Stimulated activated memory B cell treated with anti-CD40 and anti-IgM and Interleukin-4, amounts not matched to agents 10 μg/mL and 1 μg/mL and 100 μg/mL, for 72 hours (primary cell): ENCODE measurements around the gene RIPOR3.
"Not testable (repeated sequence)": the region's sequence is repeated elsewhere in the genome, so short reads cannot be mapped to it uniquely, and the experiment has no call there.

Source experiments
- ATAC-seq: fragments of 150-1000 bp; cut with Tn5 transposase; 2 replicates; pipeline ENCODE4 v1.10.0; 2021
- H3K27ac Mint-ChIP-seq: one replicate; pipeline ENCODE4 v1.8.0; 2022; ENCODE audit warnings: mild to moderate bottlenecking, mixed read lengths
- H3K27me3 Mint-ChIP-seq: one replicate; pipeline ENCODE4 v1.8.0; 2022; ENCODE audit warnings: mixed read lengths
- H3K36me3 Mint-ChIP-seq: one replicate; pipeline ENCODE4 v1.8.0; 2022; ENCODE audit warnings: mixed read lengths
- H3K4me1 Mint-ChIP-seq: one replicate; pipeline ENCODE4 v1.8.0; 2022; ENCODE audit warnings: mixed read lengths
- H3K4me3 Mint-ChIP-seq: one replicate; pipeline ENCODE4 v1.8.0; 2022; ENCODE audit warnings: mild to moderate bottlenecking, moderate library complexity, mixed read lengths
- H3K9me3 Mint-ChIP-seq: one replicate; pipeline ENCODE4 v1.8.0; 2022; ENCODE audit warnings: mixed read lengths

RIPOR3 gene

DNA sequence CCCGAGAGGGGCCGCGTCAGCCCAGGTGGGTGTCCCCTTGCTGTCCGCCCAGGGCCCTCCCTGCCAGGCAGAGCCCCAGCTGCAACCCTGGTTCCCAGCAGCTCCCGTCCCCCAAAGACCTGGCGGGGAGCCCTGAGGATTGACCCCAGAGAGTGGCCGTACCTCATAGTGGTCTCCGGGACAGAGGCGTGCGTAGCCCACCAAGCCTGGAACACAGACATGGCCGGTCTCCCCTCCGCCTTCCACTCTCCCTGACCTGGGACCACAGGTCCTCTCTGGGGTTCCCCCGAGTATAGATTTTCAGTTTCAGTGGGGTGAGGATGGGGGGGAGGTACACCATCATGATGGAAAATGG, 82.6 kb downstream of the RIPOR3 start:
- H3K36me3 Mint-ChIP-seq = no peaks in the 10 kb centered on the region
- H3K9me3 Mint-ChIP-seq = no peaks in the 10 kb centered on the region
- H3K4me3 Mint-ChIP-seq = no peak overlapping the region
- H3K27me3 Mint-ChIP-seq = peaks cover 51% of the 10 kb centered on the region
- no peak overlapping the region for H3K27ac Mint-ChIP-seq
- ATAC-seq = peak; percentile 5
- H3K4me1 Mint-ChIP-seq = no peaks in the 10 kb centered on the region

DNA sequence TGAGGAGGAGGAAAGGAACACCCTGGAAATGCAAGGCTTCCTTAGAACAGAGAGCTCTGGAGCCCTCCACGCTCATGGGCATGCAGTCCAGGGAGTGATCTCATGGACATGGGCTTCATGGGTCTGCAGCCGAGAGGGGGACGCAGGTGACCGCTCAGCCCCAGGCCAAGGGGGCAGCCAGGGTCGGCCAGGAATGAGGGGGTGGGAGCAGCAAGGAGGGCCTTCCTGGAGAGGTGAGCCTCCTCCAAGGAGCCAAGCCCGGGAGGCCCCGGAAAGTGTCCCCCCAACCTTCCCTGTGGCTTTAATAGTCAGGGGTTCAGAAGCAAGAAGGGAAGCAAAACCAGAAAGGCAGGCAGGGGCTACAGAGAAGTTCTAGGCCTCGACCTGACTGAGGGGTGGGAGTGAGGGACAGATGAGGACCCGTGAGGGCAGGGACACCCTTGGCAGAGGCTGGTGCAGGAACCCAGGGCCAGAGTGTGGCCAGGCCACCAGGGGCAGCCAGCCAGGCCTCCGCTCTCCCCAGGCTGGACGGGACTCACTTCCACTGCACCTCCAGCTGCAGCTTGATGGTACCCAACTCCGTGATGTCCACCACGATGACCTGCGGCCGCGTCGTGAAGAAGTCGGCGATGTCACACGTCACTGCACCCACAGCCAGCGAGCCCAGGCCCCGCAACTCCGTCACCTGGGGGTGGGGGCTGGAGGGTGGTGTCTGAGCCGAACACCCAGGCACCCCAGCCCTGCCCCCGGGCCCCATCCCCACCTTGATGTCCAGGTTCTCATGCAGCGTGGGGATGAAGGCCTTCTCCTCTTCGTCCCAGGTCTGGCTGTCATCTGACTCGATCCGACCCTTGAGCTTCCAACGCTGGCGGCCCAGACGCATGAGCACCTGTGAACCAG, 83.2 kb downstream of the RIPOR3 start:
- no peak overlapping the region for H3K27ac Mint-ChIP-seq
- peak; percentile 17 for ATAC-seq
- H3K4me3 Mint-ChIP-seq = no peak overlapping the region
- peaks cover 2% of the 10 kb centered on the region for H3K4me1 Mint-ChIP-seq
- H3K36me3 Mint-ChIP-seq = no peaks in the 10 kb centered on the region
- no peaks in the 10 kb centered on the region for H3K9me3 Mint-ChIP-seq
- H3K27me3 Mint-ChIP-seq = peaks cover 57% of the 10 kb centered on the region

DNA sequence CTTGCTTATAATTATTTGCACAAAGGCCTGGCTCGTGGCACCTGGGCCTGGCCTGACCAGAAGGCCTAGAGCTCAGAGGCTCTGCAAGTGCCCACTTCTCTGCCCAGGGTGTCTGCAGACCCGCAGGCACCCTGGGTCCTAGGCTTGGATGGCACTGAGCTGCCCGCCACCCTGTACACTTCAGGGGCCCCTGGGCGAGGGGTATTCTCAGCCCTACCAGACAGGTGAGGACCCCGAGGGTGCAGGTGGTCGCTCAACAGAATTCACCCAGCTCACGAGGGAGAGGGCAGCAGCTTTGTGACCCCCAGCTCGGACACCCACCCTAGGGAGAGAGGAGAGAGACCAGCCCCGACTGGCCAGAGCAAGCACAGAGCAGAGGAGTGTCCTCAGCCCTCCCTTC, 83.9 kb downstream of the RIPOR3 start:
- Mint-ChIP-seq H3K4me1 (peaks cover 7% of the 10 kb centered on the region), H3K4me3 (no peak overlapping the region), H3K27me3 (peaks cover 63% of the 10 kb centered on the region), H3K36me3 (no peaks in the 10 kb centered on the region), H3K9me3 (no peaks in the 10 kb centered on the region), H3K27ac (no peak overlapping the region)
- ATAC-seq = no peak

DNA sequence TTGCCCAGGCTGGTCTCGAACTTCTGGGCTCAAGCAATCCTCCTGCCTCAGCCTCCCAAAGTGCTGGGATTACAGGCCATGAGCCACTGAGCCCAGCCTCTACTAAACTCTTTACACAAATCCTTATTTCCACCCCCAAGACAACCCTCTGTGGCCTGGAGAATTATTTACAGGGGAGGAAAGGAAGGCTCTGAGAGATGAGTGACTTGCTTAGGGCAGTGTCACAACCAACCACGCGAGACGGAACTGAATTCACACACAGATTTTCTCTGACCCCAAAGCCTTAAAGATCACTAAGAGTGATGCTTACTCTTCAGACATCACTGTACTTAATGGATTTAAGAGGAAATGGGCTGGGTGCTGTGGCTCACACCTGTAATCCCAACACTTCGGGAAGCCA, 86.2 kb downstream of the RIPOR3 start:
- no peak for ATAC-seq
- H3K27me3 Mint-ChIP-seq = peaks cover 63% of the 10 kb centered on the region

DNA sequence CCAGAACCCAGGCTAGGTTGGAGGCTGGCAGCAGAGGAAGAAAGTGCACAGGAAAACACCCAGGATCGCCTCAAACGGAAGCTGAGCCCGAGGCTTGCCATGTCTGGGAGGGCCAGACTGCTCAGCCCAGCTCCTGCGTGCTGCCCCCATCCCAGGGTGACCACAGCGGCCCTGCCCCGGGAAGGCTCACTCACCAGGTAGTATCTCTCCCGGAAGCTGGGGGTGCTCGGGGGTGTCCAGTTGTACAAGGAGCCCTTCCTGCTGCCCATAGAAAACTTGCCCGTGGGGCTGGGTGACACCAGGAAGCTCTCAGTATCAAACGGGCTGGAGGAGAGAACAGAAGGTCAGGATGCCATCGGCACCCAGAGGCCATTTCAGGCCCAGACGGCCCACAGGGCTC, 86.9 kb downstream of the RIPOR3 start:
- H3K27ac Mint-ChIP-seq = no peak overlapping the region
- no peaks in the 10 kb centered on the region for H3K9me3 Mint-ChIP-seq
- no peaks in the 10 kb centered on the region for H3K36me3 Mint-ChIP-seq
- ATAC-seq = no peak
- peaks cover 21% of the 10 kb centered on the region for H3K4me1 Mint-ChIP-seq
- peaks cover 62% of the 10 kb centered on the region for H3K27me3 Mint-ChIP-seq
- no peak overlapping the region for H3K4me3 Mint-ChIP-seq

More for the DNA sequence above, 86.2 kb downstream of the RIPOR3 start:
- peaks cover 16% of the 10 kb centered on the region for H3K4me1 Mint-ChIP-seq
- no peak overlapping the region for H3K27ac Mint-ChIP-seq
- H3K36me3 Mint-ChIP-seq = no peaks in the 10 kb centered on the region
- no peaks in the 10 kb centered on the region for H3K9me3 Mint-ChIP-seq
- no peak overlapping the region for H3K4me3 Mint-ChIP-seq

DNA sequence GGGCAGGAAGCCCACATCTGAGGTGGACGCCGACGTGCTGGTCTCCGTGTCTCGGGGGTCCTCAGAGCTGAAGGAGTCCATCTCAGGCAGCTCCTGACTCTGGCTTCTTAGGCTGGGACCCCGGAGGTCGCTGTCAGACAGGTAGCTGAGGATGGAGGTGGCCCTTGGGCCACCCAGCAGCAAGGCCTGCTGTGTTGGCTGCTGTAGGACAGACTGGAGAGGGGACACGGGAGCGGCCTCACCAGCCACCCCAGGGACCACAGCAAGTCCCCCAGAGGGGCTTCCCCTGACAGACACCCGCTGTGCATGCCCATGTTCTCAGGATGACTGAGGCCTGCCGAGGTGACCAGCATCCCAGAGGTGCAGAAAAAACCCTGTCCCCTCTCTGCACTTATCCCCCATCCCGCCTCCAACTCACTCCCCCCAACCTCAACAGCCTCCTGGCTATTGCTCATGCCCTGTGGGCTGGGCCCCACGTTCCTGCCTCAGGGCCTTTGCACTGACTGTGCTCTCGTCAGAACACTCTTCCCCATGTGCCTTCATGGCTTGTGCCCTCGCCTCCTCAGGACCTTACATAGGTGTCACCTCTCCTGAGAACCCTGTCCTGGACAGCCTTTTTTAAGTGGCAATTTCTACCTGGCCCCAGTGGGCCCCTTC, 88.8 kb downstream of the RIPOR3 start:
- no peak overlapping the region for H3K27ac Mint-ChIP-seq
- H3K4me3 Mint-ChIP-seq = no peak overlapping the region
- H3K27me3 Mint-ChIP-seq = peaks cover 55% of the 10 kb centered on the region
- peaks cover 23% of the 10 kb centered on the region for H3K4me1 Mint-ChIP-seq
- H3K9me3 Mint-ChIP-seq = no peaks in the 10 kb centered on the region
- ATAC-seq = no peak
- no peaks in the 10 kb centered on the region for H3K36me3 Mint-ChIP-seq

DNA sequence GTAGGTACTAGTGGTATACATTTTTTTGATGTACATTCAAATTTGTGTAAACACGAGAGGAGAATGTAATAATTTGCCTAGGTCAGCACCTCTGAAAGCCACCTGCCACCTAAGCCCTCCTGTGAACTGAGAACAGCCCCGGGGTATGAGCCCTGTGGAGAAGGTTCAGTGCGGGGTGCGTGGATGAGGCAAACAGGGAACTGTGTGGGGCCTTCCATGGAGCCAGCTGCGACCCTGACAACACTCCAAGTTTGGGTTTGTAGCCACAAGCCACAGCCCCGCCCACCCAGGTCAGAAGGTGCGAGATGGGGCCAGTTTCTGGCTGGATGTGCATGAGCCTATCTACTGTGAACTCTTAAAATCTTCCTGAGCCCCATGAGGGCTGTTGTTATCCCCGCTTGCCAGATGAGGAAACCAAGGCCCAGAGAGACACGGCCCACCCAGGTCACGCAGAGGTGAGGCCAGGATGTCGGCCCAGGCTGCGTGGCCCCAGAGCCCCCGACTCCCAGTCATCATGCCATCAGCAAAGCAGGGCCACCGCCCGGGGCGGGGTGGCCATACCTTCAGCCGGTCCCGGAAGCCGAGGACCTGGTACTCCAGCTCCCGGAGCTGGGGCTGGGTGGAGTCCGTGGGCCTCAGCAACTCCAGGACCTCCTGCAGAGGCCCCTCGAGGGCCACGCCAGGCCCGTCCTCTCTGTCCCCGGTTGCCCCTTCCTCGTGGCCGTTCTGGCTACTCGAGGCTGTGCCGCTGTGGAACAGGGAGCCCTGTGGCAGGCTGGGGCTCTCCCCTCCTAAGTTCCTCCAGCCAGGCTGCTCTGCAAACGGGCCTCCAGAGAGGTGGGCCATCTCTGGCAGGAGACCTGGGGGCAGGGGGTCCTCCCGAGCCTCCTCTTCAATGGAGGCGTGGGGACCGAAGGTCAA, 89.6 kb downstream of the RIPOR3 start:
- H3K4me3 Mint-ChIP-seq = no peak overlapping the region
- no peaks in the 10 kb centered on the region for H3K9me3 Mint-ChIP-seq
- no peak for ATAC-seq
- H3K4me1 Mint-ChIP-seq = peaks cover 30% of the 10 kb centered on the region
- no peak overlapping the region for H3K27ac Mint-ChIP-seq
- peaks cover 48% of the 10 kb centered on the region for H3K27me3 Mint-ChIP-seq
- H3K36me3 Mint-ChIP-seq = no peaks in the 10 kb centered on the region

DNA sequence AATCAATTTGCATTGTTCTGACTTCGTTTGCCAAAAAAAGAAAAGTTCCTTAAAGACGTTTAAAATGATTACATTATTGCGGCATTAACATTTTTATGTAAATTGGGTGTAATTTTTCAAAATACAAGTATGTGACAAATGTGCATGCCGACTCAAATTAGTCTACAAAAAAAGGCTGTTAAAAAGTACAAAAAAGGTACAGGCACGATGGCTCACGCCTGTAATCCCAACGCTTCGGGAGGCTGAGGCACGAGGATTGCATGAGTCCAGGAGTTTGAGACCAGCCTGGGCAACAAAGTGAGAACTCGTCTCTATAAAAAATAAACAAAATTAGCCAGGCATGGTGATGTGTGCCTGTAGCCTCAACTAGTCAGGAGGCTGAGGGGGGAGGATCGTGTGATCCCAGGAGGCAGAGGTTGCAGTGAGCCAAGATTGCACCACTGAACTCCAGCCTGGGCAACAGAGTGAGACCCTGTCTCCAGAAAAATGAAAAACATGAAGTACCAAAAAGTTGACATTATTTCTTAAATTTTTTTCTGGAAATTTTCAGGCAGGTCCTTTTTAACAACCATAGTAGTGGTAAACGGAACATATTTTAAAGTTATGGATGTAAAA, 91.0 kb downstream of the RIPOR3 start:
- Mint-ChIP-seq H3K4me1 (peaks cover 44% of the 10 kb centered on the region), H3K4me3 (no peak overlapping the region), H3K27ac (no peak overlapping the region), H3K36me3 (no peaks in the 10 kb centered on the region), H3K9me3 (no peaks in the 10 kb centered on the region), H3K27me3 (peaks cover 37% of the 10 kb centered on the region)
- ATAC-seq = no peak

DNA sequence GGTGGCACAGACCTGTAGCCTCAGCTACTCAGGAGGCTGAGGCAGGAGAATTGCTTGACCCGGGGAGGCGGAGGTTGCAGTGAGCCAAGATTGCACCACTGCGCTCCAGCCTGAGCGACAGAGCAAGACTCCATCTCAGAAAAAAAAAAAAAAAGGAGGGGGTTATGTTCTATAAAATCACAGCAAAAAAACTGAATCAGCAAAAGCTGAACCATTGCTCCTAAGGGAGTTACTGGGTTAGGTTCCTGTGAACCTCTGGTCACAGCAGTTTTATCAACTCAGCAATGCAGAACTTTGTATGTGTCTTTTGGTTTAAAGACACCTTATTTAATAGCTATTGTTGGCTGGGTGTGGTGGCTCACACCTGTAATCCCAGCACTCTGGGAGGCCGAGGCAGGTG, 92.6 kb downstream of the RIPOR3 start:
- not testable (repeated sequence) for ATAC-seq, H3K36me3 Mint-ChIP-seq, H3K4me3 Mint-ChIP-seq, H3K27ac Mint-ChIP-seq, H3K9me3 Mint-ChIP-seq
- Mint-ChIP-seq H3K4me1 (peaks cover 59% of the 10 kb centered on the region), H3K27me3 (peaks cover 30% of the 10 kb centered on the region)

DNA sequence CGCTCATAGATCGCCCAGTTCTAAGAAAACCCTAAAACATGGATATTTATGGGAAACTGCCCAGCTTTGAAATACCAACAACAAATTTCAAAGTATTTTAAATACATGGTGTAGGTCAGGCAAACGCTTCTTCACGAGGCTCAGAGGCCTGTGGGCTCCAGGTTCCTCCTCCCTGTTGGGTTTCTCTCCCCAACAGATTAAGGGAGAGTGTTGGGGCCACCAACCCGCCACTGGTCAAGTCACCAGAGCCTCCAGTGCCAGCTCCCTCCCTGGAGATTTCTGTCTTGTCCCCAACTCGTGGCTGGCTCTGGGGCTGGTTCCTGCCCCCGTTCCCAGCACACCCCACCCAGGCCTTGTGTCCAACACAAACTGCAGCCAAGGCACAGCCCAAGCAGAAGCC, 93.3 kb downstream of the RIPOR3 start:
- Mint-ChIP-seq H3K27ac (no peak overlapping the region), H3K27me3 (peaks cover 23% of the 10 kb centered on the region), H3K4me3 (no peak overlapping the region), H3K4me1 (peaks cover 56% of the 10 kb centered on the region), H3K9me3 (no peaks in the 10 kb centered on the region), H3K36me3 (no peaks in the 10 kb centered on the region)
- ATAC-seq = no peak

DNA sequence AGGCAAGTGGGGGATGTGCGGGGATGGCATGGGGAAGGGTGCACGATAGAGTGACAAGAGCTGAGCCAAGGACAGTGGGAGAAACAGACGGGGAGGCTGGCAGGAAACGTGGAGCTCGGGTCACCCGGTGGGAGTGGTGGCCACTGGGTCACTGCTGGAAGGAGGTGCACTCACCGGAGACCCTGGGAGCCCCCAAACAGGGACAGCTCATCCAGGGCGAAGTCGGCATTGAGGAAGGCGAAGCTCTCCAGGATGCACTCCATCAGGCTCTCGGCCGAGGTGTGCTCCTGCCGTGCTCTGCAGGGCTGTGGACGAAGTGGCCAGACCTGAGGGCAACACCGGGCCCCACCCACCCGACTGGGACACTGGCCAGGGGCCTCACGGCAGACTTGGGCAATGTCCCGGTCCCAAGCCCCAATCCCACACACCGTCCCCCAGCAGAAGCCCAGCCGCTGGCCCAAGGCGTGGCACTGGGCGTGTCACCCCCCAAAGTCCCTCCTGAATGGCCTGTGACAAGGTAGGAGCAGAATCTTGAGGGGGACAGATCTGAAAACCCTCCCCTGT, 93.9 kb downstream of the RIPOR3 start:
- Mint-ChIP-seq H3K4me3 (peak overlapping the region; percentile 9), H3K27me3 (peaks cover 17% of the 10 kb centered on the region), H3K27ac (no peak overlapping the region), H3K9me3 (no peaks in the 10 kb centered on the region), H3K36me3 (no peaks in the 10 kb centered on the region), H3K4me1 (peaks cover 52% of the 10 kb centered on the region)
- ATAC-seq = no peak

DNA sequence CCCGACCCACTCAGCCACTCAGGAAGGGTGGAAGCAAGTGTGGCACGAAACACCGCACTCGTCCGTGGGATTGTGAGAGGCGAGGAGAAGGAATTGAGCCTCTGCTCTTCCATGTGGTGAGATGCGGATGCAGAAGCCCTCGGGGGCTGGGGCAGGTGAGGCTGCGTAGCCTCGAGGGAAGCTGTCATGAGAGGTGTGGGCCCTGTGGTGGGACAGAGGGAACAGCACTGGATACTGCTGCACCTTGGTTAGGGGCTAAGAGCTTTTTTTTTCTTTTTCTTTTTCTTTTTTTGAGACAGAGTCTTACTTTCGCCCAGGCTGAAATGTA, 94.7 kb downstream of the RIPOR3 start:
- H3K36me3 Mint-ChIP-seq = no peaks in the 10 kb centered on the region
- H3K4me1 Mint-ChIP-seq = peaks cover 52% of the 10 kb centered on the region
- no peaks in the 10 kb centered on the region for H3K9me3 Mint-ChIP-seq
- peak overlapping the region; percentile 53 for H3K4me3 Mint-ChIP-seq
- peaks cover 16% of the 10 kb centered on the region for H3K27me3 Mint-ChIP-seq
- H3K27ac Mint-ChIP-seq = peak overlapping the region; percentile 75
- ATAC-seq = no peak

DNA sequence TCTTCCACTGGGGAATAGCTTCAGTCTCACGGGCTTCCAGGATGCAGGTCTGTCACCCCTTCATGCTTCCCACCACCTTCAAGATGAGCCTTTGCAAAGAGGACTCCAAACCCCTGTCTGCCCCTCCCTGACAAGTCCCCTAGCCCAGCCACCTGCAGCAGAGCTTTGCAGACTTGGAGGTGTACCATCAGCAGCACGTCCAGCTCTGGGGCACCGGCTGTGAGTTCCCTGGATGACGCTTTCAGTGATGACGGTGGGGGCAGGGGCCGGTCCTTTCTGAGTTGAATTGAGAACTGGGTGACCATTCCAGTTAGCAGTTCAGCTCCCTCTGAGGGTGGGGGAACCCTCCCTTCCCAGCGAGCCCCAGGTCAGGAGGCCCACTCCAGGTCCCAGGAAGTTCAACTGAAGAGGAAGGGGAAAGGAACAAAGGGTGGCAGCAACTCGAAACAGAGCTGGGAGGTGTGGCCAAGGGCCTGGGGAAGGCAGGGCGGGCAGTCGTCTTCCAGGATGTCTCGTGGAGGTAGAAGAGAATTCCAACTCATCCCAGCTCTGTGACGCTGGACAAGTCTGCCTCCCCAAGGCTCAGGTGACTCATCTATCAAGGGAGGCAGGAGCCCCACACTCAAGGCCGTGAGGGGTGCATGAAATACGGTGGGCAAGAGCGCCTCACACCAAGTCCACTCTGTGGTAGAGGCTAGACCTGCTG, 95.2 kb downstream of the RIPOR3 start:
- peaks cover 52% of the 10 kb centered on the region for H3K4me1 Mint-ChIP-seq
- H3K9me3 Mint-ChIP-seq = no peaks in the 10 kb centered on the region
- no peaks in the 10 kb centered on the region for H3K36me3 Mint-ChIP-seq
- peaks cover 15% of the 10 kb centered on the region for H3K27me3 Mint-ChIP-seq
- ATAC-seq = no peak
- H3K27ac Mint-ChIP-seq = peak overlapping the region; percentile 75
- peak overlapping the region; percentile 53 for H3K4me3 Mint-ChIP-seq

DNA sequence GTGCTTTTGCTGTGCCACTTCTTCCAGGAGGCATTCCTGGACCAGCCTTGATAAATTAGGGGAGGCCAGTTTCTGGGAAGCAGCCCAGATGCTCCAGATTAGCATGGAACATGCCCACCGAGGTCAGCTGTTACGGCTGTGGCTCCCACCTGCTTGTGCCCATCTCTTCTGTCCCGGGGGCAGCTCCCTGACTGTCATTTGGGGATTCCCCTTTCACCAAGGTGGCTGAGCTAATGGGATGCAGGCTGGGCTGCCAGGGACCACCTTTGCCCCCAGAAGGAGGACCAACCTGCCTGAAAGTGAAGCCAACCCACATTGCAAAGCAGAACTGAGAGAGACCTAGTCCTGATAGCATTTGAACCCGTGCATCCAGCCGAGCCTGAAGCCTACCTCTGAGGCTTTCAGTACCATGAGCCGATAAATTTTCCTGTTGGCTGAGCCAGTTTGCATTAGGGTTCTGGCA, 95.9 kb downstream of the RIPOR3 start:
- Mint-ChIP-seq H3K4me3 (peak overlapping the region; percentile 16), H3K36me3 (no peaks in the 10 kb centered on the region), H3K4me1 (peaks cover 46% of the 10 kb centered on the region), H3K27ac (peak overlapping the region; percentile 75), H3K9me3 (no peaks in the 10 kb centered on the region), H3K27me3 (peaks cover 8% of the 10 kb centered on the region)
- ATAC-seq = peak; percentile 35
